Endothelial cell of umbilical vein (primary cell): ENCODE measurements around the gene B4GALT5. TPM values are rescaled to one million over a fixed set of nuclear protein-coding genes. Genes with fewer than 3 reads are reported as not detected.

Experiments used
- BruUV-seq: library from RNA; stranded (reverse); fragments of 400-500 nt; replicated peaks from 2 replicates; lab custom pipeline; 2021; lab: Mats Ljungman, UMichigan
- CTCF ChIA-PET: fragments of 300-600, 350-600 bp; sonication (Branson Sonifier 250); formaldehyde crosslinking; loops from one replicate; lab custom pipeline; 2021; ENCODE audit warnings: antibody characterized with exemption, inconsistent platforms; lab: Charles Lee
- POLR2A ChIA-PET: fragments of 300-600, 350-600 bp; sonication (Branson Sonifier 250); formaldehyde crosslinking; loops from one replicate; lab custom pipeline; 2021; ENCODE audit warnings: antibody characterized with exemption, inconsistent platforms; lab: Charles Lee
- DNase-seq: peaks from one replicate; pipeline ENCODE4 v3.0.0-alpha.2; 2011; ENCODE audit warnings: low read depth, low spot score
- FAIRE-seq: peaks from 2 replicates; lab custom pipeline; 2011; peaks lifted over from hg19 to GRCh38; lab: Jason Lieb, UNC
- H2AFZ ChIP-seq: 2 replicates; pipeline ENCODE4 v1.6.0; 2012; ENCODE audit warnings: low read depth, low read length, control low read depth, inconsistent platforms
- H3K27ac ChIP-seq: 2 replicates; pipeline ENCODE4 v1.5.1; 2011; ENCODE audit warnings: low read depth, mild to moderate bottlenecking, control low read depth, low read length, moderate library complexity; ENCODE audit not compliant: insufficient read depth
- H3K27me3 ChIP-seq, 2 experiments: 2 replicates each; pipeline versions ENCODE4 v1.6.0 to v1.6.1; 2011; ENCODE audit warnings: low read length in 2 of 2, mixed read lengths in 1 of 2; ENCODE audit not compliant: control insufficient read depth in 2 of 2, insufficient read depth in 2 of 2
- H3K36me3 ChIP-seq, 2 experiments: 2 replicates in 1 of 2; 3 replicates in 1 of 2; pipeline ENCODE4 v1.5.1; 2011; ENCODE audit warnings: low read length in 2 of 2, mild to moderate bottlenecking in 1 of 2, moderate library complexity in 1 of 2; ENCODE audit not compliant: control insufficient read depth in 2 of 2, insufficient read depth in 2 of 2; ENCODE audit errors: extremely low read depth in 1 of 2
- H3K4me1 ChIP-seq: 3 replicates; pipeline ENCODE4 v1.5.1; 2011; ENCODE audit warnings: mild to moderate bottlenecking, low read length; ENCODE audit not compliant: control insufficient read depth, insufficient read depth; ENCODE audit errors: extremely low read depth
- H3K4me2 ChIP-seq: 2 replicates; pipeline ENCODE4 v1.6.1; 2011; ENCODE audit warnings: low read length, control low read depth, mixed read lengths; ENCODE audit not compliant: insufficient read depth
- H3K4me3 ChIP-seq, 3 experiments: fragments of 200-600 bp in 1 of 3; sonication (generic), shearing (Covaris generic) in 1 of 3; replicated peaks in 1 of 3; 2 replicates each; pipeline ENCODE4 v1.5.1; 2011 to 2016; ENCODE audit warnings: control low read depth in 3 of 3, low read length in 3 of 3, mild to moderate bottlenecking in 2 of 3, inconsistent platforms in 1 of 3, low read depth in 1 of 3, moderate library complexity in 1 of 3; ENCODE audit not compliant: insufficient read depth in 1 of 3
- H3K79me2 ChIP-seq: 2 replicates; pipeline ENCODE4 v1.6.0; 2012; ENCODE audit warnings: low read length, inconsistent platforms; ENCODE audit not compliant: control insufficient read depth, insufficient read depth
- H3K9ac ChIP-seq: replicated peaks from 2 replicates; pipeline ENCODE3; 2011; ENCODE audit warnings: low read length, control low read depth; ENCODE audit not compliant: insufficient read depth; ENCODE audit errors: extremely low read depth
- H3K9me1 ChIP-seq: replicated peaks from 3 replicates; pipeline ENCODE4 v1.6.0; 2011; ENCODE audit warnings: mild to moderate bottlenecking, low read length; ENCODE audit not compliant: control insufficient read depth, insufficient read depth; ENCODE audit errors: extremely low read depth
- H3K9me3 ChIP-seq: replicated peaks from 2 replicates; pipeline ENCODE4 v1.5.1; 2012; ENCODE audit warnings: low read length, inconsistent platforms; ENCODE audit not compliant: control insufficient read depth, insufficient read depth
- H4K20me1 ChIP-seq: replicated peaks from 2 replicates; pipeline ENCODE3; 2011; ENCODE audit warnings: mild to moderate bottlenecking, low read length; ENCODE audit not compliant: control insufficient read depth, insufficient read depth; ENCODE audit errors: extremely low read depth
- CTCF ChIP-seq, 2 donors: IDR thresholded peaks; 1 replicate in 1 of 2; 2 replicates in 1 of 2; pipeline ENCODE4 v1.5.1; 2011; ENCODE audit warnings: low read length in 2 of 2, mild to moderate bottlenecking in 2 of 2, moderate library complexity in 2 of 2, control low read depth in 1 of 2, inconsistent platforms in 1 of 2, low read depth in 1 of 2; ENCODE audit not compliant: insufficient read depth in 1 of 2; ENCODE audit errors: extremely low read depth in 1 of 2
- GATA2 ChIP-seq: IDR thresholded peaks from 2 replicates; pipeline ENCODE4 v1.7.0; 2011; ENCODE audit warnings: low read depth, mild to moderate bottlenecking, moderate library complexity, mixed read lengths, low read length; ENCODE audit not compliant: insufficient read length, insufficient read depth
- POLR2AphosphoS5 ChIP-seq: IDR thresholded peaks from 2 replicates; pipeline ENCODE4 v1.6.1; 2012; ENCODE audit warnings: low read depth, mild to moderate bottlenecking, control low read depth, low read length, moderate library complexity; ENCODE audit not compliant: insufficient read depth
- dilution Hi-C: fragments of 300-500 bp; cut with MboI; formaldehyde crosslinking; loops from one replicate; pipeline ENCODE4 v1.15.0; 2019; ENCODE audit warnings: low sequenced_read_pairs; ENCODE audit not compliant: extremely low pct_ligation_motif_present
- intact Hi-C: fragments of 100-400 bp; cut with micrococcal nuclease; formaldehyde crosslinking; loops from one replicate; pipeline ENCODE4 v1.10.0; 2022
- polyA plus RNA-seq, 4 experiments: library from polyadenylated mRNA; depleted of rRNA in 3 of 4; stranded (reverse) in 3 of 4; unstranded in 1 of 4; fragments of >200 nt; gene quantifications; 2 replicates each; pipeline versions ENCODE4 v1.2.1 to v1.2.3, GENCODE V29; 2011 to 2012; ENCODE audit warnings: missing spikeins in 1 of 4
- total RNA-seq: library from RNA; stranded (reverse); gene quantifications from 2 replicates; pipeline ENCODE4 v1.2.3, GENCODE V29; 2021

The B4GALT5 gene
- total and polyA plus RNA-seq, 2 donors (not counting 3 experiments of a cell fraction or from before 2014, with no cell fraction given): 54.4 to 70.1 TPM

- TF ChIP-seq POLR2AphosphoS5 (peak; percentile 48), CTCF (IDR thresholded peaks at IDR 0.05; ENCODE audit: extremely low read depth in 1 of 2, insufficient read depth in 1 of 2, low read depth in 1 of 2, low read length in 2 of 2) (peak; percentile 99), GATA2 (no peak)
- intact Hi-C loops (loop anchor here (1.0 to 2.0 kb wide), 6 partner anchors 102 to 317 kb away; partner anchors contain the start of gene B4GALT5), dilution Hi-C loops (no loop called here)
- peak overlapping the region; percentile 32 for H3K4me2 ChIP-seq
- no peaks in the 10 kb centered on the region for H3K4me1 ChIP-seq
- DNase-seq (peak; percentile 54), FAIRE-seq (peak; percentile 55)
- no peak overlapping the region for H3K4me3 ChIP-seq
- CTCF ChIA-PET: interaction anchor here (0.6 to 24.6 kb wide), 24 partner anchors 12 to 322 kb away, joined by 3 to 962 read pairs (median 4); no protein-coding TSS in a partner anchor
- H3K79me2 ChIP-seq: no peaks in the 10 kb centered on the region
- H3K36me3 ChIP-seq: no peaks in the 10 kb centered on the region
- no peak overlapping the region for H3K27ac ChIP-seq
- H3K9ac ChIP-seq: no peak overlapping the region
- no peaks in the 10 kb centered on the region for H3K9me3 ChIP-seq
- no peaks in the 10 kb centered on the region for H3K9me1 ChIP-seq
- peak overlapping the region; percentile 79 for H2AFZ ChIP-seq
- H3K27me3 ChIP-seq: no peaks in the 10 kb centered on the region
- no TSS peak for BruUV-seq
- H4K20me1 ChIP-seq: no peaks in the 10 kb centered on the region
- POLR2A ChIA-PET: interaction anchor here (0.6 to 0.7 kb wide), 2 partner anchors 104 to 325 kb away, joined by 3 to 6 read pairs; partner anchors contain the start of gene RNF114
These were observed 102.8 kb downstream of the B4GALT5 start for GRCh38 chr20:49610691-49611538.
